HG03025 (cell line): ENCODE data around the gene PIGH.

Source experiments
- ATAC-seq: cut with Tn5 transposase; IDR thresholded peaks from one replicate; pipeline ENCODE4 v1.9.1; 2021; ENCODE audit warnings: mild to moderate bottlenecking, moderate library complexity; ENCODE audit not compliant: unreplicated experiment, low FRiP score

The PIGH gene

DNA sequence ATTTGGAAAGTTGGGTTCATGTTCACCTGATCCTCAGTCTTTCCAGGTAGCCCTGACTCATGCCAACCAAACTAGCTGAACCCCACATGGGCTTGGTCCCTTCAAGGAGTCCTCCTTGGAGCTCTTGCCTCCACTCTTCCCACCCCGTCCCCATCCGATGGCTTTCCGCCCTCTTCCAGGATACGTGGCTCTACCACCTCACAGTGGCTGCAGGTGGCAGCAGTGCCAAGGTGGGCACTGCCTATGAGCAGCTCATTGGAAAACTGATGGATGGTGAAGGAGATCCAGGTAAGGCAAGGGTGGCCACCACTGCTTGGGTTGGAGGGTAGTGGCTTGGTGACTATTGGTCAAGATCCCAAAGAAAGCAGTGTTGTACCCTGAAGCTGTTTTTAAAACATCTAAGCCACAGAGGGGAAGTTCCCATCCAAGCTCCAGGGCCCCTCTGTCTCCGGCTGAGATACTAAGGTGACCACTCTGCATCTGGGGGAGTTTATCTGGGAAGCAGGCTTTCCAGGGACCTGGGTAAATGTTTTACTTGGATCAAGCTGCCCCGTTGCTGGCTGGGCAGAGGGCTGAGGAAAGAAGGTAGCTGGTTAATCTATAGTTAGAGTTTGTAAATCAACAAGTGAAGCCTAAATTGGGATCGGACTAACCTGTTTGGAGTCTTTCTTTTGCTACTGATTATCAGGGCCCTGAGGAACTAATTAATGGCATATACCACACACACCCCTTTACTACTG lies 23.7 kb downstream of the PIGH start:
- ATAC-seq, result no peak

DNA sequence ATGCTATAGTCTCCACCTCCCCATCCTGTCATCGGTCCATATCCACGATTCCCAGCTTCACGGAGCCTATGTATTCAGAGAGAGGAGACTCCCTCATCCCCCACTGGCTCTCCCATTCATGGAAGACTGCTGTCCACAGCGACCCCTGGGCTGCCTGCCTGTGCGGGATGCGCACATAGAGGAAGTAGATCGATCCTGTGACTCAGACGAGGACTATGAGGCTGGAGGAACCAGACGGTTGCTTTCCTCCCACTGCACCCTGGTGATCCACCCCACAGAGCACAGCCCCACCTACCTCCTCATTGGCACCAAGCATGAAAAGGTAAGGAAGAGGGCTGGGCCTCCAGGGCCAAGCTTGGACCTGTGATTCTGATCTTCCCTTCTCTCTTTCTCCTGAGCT lies 24.4 kb downstream of the PIGH start:
- ATAC-seq, result no peak

DNA sequence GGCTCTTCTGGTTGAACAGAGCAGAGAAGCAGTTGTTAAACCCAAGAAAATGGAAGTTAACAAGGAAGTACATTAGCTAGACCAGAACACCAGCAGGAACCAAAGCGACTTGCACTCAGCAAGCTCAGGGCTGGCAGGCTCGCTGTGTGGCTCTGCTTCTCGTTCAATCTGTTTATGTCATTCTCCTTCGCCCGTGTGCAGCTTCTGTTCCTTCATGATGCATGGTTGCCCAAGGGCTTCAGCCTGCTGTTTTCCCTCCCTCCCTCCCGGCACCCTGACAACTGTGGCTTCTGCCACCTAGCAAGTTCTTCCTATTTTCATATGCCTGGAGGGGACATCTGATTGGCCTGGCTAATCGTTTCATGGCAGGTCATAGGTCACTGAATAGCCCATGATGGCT lies 25.3 kb downstream of the PIGH start:
- no peak for ATAC-seq

DNA sequence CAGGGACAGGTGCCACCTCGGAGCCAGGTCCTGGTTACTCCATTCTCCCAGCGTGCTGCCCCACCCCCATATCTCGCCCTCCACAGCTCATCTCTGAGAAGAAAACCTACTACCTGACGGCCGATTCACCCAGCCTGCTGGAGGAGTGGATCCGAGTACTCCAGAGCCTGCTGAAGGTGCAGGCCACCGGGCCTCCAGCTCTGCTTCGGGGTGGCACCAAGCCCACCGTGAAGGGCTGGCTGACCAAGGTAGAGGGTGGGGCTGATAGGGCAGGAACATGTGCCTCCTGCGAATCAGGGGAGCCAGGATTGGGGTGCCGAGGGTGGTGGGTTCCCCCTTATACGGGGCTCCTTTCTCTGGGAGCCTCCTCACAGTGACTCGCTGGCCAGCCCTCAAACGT lies 25.9 kb downstream of the PIGH start:
- no peak for ATAC-seq

DNA sequence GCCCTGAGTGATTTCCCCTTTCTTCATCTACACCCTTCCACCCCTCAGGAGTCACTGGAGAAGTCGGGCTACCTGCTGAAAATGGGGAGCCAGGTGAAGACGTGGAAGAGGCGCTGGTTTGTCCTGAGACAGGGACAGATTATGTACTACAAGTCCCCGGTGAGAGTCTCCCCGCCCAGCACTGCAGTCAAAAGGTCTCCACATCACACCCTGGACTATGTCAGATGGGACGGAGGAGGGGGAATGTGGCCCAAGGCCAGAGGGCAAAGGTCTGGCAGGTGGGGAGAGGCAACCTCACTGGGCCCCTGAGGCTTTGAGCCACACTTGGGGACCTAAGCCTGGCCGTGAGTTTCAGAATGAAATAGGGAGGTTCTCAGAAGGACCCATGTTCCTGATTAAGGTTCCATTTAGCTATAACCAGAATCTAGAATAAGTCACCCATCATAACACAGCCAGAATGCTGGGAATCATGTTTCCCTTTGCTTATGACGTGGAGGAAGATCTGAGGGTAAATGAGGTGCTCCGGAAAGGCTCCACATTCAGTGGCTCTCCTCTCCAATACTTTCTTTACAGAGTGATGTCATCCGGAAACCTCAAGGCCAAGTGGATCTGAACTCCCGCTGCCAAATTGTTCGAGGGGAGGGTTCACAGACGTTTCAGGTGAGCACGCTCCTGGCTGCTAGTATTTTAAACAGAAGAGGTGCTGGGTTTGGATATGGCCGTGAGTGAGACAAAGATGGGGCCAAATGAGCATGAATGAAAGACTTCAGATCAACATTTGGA lies 26.6 kb downstream of the PIGH start:
- ATAC-seq, result no peak

DNA sequence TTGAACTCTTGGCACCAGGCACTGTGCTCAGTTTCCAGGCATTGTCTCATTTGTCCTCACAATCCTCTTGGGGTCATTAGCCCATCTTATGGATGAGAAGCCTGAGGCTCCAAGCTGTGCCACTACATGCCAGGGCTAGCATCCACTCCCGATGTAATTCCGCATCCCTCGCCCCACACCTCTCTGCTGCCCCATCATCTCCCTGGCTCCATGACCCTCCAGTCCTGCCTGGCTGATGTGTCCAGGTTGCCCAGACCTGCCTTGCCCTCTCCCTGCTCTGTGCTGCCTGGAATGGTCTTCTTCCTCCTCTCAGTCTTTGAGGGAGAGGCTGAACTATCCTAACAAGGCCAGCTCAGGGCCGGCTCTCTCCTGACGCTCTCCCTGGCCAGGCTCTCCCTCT lies 27.5 kb downstream of the PIGH start:
- no peak for ATAC-seq

DNA sequence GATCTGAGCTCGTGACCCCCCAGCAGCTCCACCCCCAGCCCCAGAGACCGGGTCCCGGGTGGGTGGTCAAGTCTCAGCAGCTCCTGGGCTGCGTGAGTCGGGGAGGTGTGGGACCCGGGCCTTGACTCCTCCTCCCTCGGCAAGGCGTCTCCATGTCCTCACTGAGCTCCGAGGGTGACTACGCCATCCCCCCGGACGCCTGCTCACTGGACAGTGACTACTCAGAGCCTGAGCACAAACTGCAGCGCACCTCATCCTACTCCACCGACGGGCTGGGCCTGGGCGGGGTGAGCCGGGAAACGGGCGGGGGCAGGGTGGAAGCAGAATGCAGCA lies 28.1 kb downstream of the PIGH start:
- ATAC-seq, result no peak

DNA sequence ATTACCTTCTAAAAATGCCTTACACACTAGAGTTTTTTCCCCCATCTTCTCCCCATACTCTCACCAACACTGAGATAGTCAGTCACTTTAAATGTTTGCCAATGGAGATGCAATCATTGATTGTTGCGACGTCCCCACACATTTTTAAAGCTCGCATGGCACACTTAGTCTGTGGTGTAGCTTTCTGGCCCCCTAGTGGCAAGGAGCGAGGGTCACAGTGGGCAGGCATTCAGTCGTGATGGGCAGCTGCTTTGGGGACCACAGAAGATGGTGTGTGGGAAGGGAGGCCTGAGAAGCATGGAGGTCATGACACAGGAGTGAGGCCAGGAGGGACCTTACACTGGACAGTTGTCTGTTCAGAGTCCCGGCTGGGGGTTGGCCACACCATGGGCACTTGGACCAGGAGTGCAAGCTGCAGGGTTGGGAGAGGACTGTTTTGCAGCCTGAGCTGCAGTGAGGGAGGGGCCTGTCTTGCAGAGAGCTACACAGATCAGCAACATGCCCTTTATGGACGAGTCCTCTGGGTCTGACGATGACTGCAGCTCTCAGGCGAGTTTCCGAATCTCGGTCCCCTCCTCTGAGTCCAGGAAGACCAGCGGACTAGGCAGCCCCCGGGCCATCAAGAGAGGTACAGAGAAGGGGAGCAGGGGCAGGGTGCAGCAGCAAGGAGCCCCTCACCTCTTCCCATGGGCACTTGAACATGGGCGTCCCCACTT lies 28.6 kb downstream of the PIGH start:
- ATAC-seq, result no peak

DNA sequence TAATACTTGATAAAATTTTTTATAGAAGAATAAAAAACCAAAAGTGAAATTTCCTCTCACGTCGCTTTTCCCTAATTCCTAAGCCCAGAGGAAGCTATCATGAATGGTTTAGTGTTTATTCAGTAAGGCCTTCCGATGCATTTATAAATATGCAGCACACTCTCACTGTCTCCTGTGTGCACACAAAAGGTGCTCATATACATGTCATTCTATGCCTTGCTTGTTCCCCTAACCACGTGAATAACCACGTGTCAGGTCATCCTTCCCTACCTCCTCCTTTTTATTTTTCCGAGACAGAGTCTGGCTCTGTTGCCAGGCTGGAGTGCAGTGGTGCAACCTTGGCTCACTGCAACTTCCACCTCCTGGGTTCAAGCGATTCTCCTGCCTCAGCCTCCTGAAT lies 29.6 kb downstream of the PIGH start:
- ATAC-seq, result no peak

DNA sequence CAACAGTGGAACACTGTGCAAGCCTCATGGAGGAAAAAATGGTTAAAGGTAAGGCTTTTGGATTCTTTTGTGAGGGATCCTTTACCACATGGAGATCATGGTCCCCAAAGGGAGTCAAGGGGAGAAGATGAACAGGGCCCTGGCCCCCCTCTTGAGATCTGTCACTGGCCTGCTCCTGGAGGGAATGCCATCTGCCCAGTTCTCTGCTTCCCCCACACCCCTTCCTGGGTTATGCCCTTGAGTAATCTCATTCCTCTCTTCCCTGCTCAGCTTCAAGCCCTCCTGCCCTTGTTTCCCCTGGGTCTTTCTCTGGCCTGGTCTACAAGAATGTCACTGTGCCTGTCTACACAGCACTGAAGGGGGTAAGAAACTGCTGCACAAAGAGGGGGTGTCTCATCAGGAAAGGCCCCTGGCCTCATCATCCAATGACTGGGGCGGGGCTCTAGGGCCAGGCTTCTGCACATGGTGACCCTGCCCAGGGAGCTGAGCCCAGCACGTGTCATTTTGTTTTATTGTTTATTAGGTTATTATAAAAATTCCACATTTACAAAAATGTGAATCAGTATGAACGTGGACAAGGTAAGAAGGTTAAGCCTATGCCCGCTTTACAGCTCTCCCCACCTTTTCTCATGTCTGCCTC lies 30.3 kb downstream of the PIGH start:
- no peak for ATAC-seq

DNA sequence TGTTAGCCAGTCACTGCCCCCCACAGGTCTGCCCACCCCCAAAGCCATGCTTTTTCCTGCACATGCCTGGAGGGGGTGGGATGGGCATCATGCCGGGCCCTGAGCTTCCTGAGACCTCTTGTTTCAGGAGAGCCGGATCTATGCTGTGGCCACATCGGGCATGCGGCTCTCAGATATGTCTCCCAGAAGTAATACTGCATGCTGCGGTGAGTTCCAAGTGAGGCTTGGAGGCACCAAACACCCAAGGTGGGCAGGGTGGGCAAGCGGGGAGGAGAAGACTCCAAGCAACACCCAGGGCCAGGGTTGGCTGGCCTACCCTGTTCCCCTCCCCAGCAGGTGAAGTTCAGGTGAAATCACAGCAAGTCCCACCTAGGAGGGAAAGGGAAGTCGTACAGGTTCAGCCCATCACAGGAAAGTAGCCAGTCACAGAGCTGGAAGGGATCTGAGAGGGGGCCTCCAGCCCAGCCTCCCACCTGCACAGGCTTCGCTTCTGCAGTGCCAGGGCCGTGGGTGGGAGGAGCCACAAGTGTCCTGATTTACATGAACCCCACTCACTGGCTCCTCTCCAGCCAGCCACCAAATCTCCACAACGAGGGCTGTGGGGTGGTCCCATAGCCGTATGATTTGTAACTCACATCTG lies 30.9 kb downstream of the PIGH start:
- ATAC-seq, result no peak

DNA sequence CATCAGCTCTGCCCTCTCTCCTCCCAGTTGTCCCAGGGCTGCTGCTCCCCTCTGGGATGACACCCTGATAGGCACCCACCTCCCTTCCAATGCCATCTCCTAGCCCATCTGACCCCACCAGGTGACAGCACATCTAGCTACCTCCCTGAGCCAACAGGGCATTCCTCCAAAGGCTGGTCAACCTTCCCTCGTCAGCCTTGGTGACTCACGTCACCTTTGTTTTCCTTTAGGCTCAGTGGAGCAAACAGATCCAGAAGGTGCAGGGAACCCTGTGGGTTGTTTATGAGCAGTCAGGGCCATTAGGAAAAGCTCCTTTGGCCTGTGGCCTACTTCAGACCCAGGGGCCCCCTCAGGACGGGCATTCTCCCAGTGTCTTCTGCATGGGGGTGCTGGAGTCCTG lies 32.4 kb downstream of the PIGH start:
- no peak for ATAC-seq

DNA sequence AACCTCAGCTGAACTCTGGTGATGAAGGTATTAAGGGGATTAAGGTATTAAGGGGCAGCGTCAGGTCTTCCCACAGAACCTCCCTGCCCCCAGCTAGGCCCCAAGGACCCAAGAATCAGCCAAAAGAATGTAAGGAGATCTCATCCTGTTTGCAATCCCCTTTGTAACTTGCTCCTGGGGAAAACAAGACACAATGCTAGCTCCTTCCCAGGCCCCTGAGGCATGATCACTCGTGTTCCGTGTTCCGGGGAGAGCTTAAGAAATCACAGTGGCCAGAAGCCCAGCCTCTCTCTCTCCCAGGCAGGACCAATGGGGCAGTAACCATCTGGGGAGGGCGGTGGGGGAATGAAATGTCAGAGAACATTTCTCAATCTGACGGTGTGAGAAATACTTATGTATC lies 33.2 kb downstream of the PIGH start:
- ATAC-seq, result no peak

DNA sequence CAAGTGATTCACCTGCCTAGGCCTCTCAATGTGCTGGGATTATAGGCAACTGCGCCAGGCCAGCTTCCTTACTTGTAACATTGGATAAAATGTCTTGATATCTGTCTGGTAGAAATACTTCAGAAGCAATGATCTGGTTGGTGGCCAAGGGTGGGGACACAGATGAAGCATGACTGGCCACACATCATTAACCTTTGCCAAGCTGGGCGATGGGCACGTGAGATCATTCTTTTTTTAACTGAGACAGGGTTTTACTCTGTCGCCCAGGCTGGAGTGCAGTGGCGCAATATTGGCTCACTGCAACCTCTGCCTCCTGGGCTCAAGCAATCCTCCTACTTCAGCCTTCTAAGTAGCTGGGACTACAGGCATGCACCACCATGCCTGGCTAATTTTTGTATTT lies 35.8 kb downstream of the PIGH start:
- ATAC-seq, result no peak

DNA sequence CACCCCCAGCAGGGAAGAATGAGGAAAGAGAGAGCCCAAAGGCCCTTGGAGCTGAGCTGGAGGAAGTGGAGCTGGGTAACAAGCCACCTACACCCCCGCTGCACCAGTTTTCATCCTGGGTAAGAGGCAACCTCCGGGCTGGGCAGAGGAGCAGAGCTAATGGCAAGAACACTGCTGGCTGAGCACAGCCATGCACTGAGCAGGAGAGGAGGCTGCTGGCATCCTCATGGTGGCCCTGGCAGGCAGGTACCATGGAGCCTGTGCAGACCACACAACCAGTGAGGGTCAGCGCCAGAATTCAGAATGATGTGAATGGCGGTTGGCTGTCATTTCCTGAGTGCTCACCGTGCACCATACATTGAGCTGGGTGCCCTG lies 37.3 kb downstream of the PIGH start:
- no peak for ATAC-seq

DNA sequence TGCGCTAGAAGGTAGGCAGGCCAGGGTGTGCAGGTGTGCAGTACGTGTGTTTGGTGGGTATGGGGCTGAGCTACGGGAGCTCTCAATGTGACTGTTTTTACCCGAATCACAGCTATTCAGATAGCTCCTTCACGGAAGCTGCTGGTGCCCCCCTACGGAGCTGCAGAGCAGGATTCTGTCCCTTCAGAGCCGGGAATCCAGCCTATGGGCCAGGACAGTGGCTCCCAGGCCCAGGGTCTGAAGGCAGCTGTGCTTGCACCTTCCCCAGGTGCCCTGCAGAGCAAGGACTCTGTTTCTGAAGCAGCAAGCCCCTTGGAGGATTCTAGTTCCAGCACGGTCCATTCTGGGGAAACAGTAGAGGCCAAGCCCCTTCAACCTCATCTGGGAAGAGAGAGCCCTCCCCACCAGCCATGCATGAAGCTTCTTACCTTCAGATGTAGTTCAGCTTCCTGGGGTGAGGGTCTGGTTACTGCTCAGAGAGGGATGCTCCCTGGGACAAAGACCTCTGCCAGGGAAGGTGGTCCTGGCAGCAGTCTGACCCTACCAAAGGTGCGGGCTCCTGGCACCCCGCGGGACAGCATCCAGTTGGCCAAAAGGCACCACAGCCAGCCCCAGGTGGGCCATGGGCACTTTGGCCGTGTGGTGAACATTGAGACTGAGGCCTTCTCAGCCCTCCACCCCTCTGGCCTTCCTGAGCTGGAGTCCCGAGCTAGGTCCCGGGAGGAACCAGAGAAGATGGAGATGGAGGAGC lies 37.9 kb downstream of the PIGH start:
- no peak for ATAC-seq

DNA sequence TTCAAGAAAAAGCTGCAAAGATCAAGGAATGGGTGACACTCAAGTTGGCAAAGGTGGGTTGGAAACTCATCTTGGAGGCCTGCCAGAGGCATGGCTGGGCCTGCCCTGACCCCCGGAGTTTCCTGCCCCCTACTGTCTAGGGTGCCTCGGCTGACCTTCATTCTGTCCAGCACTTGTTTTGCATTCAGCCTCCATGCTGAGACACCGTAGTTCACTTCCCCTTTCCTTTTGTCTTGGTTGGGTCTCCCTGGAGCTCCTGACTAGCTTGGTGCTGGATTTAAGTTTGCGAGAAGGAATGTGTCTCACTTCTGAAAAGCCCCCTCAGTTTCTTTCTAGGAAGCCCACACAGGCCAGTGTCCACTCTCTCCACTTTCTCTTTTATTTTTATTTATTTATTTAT lies 40.4 kb downstream of the PIGH start:
- no peak for ATAC-seq

DNA sequence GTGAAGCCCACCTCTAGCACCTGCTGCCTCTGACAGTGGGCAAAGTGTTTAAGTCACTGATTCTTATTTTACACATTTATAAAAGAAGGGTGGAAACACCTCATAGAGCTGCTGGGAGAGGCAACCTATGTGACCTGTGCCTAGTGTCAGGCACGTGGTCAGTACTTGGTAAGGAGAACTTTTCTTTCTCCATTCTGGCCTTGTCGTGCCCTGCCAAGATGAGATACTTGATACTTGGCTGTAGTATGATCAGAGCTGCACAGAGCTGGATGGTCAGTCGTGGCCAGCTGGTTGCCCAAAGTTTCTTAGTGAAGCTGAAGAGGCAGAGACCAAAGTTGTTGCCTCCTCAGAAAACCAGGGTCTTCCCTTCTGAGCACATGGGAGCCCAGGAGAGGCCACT lies 42.4 kb downstream of the PIGH start:
- ATAC-seq, result no peak

DNA sequence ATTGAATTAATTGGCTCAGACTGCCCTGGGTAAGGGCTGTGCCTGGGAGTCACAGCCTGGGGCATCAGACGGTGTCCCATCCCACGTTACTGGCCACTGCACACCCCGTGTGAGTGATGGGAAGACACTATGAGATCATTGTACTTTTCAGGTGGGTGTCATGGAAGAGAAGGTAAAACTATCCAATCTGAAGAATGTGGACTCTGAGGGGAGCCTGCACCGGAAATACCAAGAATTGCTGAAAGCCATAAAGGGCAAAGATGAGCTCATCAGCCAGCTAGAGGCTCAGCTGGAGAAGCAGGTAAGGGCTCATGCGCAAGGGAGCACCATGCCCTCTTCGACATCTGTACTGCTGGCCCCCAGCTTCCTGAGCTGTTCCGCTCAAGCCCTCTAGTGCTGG lies 43.0 kb downstream of the PIGH start:
- ATAC-seq, result no peak

DNA sequence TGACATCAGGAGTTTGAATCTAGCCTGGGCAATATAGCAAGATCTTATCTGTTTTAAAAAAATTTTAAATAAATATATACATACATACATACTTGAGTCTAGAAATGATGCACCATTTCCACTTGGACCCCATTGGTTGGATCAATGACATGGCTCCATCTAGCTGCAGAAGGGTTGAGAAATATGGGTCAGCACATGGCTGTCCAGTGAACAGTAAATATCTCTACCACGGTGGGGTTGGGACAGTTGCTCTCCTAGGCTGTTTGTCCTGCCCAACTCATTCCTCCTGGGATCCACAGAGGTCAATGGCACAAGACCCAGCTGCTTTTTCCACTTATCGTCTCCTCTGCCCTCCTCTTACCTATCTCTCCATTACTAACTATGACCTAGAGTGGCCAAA lies 43.4 kb downstream of the PIGH start:
- ATAC-seq, result no peak
